Natural killer cell (primary cell): ENCODE results near the gene N4BP2L2. TPM values are rescaled to one million over a fixed set of nuclear protein-coding genes. Genes with fewer than 3 reads are reported as not detected.

Experiments used
- ATAC-seq, 3 donors: fragments of 150-1000 bp in 2 of 3; fragments of 200-7000 bp in 1 of 3; cut with Tn5 transposase; 1 replicate in 1 of 3; 2 replicates in 2 of 3; pipeline ENCODE4 v1.10.0; 2021; ENCODE audit warnings: mild to moderate bottlenecking in 2 of 3, moderate library complexity in 2 of 3
- DNase-seq, 2 donors: peaks; one replicate each; pipeline versions ENCODE4 v3.0.0 to v3.0.0-alpha.2; 2013 to 2021; ENCODE audit warnings: mixed read lengths in 1 of 2
- H3K27ac ChIP-seq: one replicate; pipeline ENCODE4 v1.5.1; 2013; ENCODE audit warnings: mild to moderate bottlenecking, low read length
- H3K27me3 ChIP-seq: one replicate; pipeline ENCODE4 v1.6.1; 2013; ENCODE audit warnings: low read length; ENCODE audit not compliant: control insufficient read depth, insufficient read depth
- H3K36me3 ChIP-seq: one replicate; pipeline ENCODE4 v1.6.1; 2013; ENCODE audit warnings: low read length; ENCODE audit not compliant: control insufficient read depth, insufficient read depth
- H3K4me1 ChIP-seq: one replicate; pipeline ENCODE4 v1.6.1; 2013; ENCODE audit warnings: low read length; ENCODE audit not compliant: control insufficient read depth, insufficient read depth
- H3K4me3 ChIP-seq: one replicate; pipeline ENCODE4 v1.5.1; 2013; ENCODE audit warnings: low read length
- H3K9me3 ChIP-seq: one replicate; pipeline ENCODE4 v1.6.1; 2013; ENCODE audit warnings: low read length; ENCODE audit not compliant: control insufficient read depth, insufficient read depth
- H3K27ac Mint-ChIP-seq, 2 donors: one replicate each; pipeline ENCODE4 v1.8.0; 2022; ENCODE audit warnings: mild to moderate bottlenecking in 2 of 2, mixed read lengths in 2 of 2, moderate library complexity in 1 of 2
- H3K27me3 Mint-ChIP-seq, 2 donors: one replicate each; pipeline ENCODE4 v1.8.0; 2022; ENCODE audit warnings: low read depth in 2 of 2, mixed read lengths in 2 of 2
- H3K36me3 Mint-ChIP-seq: one replicate; pipeline ENCODE4 v1.8.0; 2022; ENCODE audit warnings: mixed read lengths
- H3K4me1 Mint-ChIP-seq, 2 donors: one replicate each; pipeline ENCODE4 v1.8.0; 2022; ENCODE audit warnings: mixed read lengths in 2 of 2
- H3K4me3 Mint-ChIP-seq: one replicate; pipeline ENCODE4 v1.8.0; 2022; ENCODE audit warnings: mild to moderate bottlenecking, moderate library complexity, mixed read lengths
- H3K9me3 Mint-ChIP-seq, 2 donors: one replicate each; pipeline ENCODE4 v1.8.0; 2022; ENCODE audit warnings: mixed read lengths in 2 of 2
- WGBS: methylation state at CpG from one replicate; pipeline ENCODE4 v1.1.7; 2013; ENCODE audit warnings: missing lambda C conversion rate; ENCODE audit not compliant: insufficient coverage; 5-methylcytosine and 5-hydroxymethylcytosine counted together
- intact Hi-C: fragments of 100-400 bp; cut with micrococcal nuclease; formaldehyde crosslinking; loops from one replicate; pipeline ENCODE4 v1.14.2; 2022
- total RNA-seq, 4 donors: library from RNA; stranded (reverse); fragments of 120-200 nt in 1 of 4; gene quantifications; one replicate each; pipeline versions ENCODE4 v1.2.3 to v1.2.4, GENCODE V29; 2013 to 2022
- TF ChIP-seq, protein P1 (sequence below): fragments of 200-600 bp; IDR thresholded peaks from one replicate; pipeline ENCODE4 v1.8.0; 2022; ENCODE audit warnings: antibody characterized with exemption

N4BP2L2 gene
- total RNA-seq, 3 donors from 2014 or later (not counting 1 experiment from before 2014, with no cell fraction given), result 195 to 247 (median 221) TPM

DNA sequence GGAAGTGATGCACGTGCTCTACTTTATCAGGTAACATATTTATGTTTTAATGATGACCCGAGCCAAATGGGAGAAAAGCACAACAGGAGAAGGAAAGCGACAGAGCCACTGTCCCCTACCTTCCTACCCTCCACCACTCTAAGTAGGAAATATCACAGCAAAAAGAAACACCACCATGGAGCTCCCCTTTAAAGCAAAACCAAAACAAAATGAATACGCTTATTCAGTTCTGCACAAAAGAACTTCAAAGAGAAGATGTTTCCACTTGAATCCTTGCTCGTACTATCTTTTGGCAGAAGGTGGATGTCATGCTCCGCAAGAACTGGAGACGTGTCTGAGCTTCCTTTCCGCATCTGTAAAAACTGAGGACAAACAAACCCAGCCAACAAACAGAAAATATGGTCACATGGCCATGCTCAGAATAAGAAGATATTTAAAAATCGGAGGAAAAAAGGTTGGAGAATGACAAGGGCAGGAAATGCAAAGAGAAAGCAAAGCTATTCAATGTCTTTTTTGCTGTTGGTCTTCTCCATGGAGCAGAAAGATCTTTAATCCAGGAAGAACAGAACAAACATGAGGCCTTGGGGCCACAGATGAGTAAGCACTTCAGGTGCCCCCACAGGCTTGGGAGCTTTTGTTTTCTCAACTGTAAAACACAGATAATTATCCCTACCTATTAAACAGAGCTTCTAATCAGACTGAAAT lies 130.1 kb downstream of the N4BP2L2 start:
- Mint-ChIP-seq H3K4me1 (peaks cover 17 to 28% of the 10 kb centered on the region in 2 donors), H3K27me3 (no peaks in the 10 kb centered on the region), H3K27ac (no peak overlapping the region), H3K4me3 (no peak overlapping the region), H3K9me3 (no peaks in the 10 kb centered on the region), H3K36me3 (no peaks in the 10 kb centered on the region)
- H3K4me3 ChIP-seq, result no peak overlapping the region
- no peaks in the 10 kb centered on the region for H3K4me1 ChIP-seq
- H3K27me3 ChIP-seq, result no peaks in the 10 kb centered on the region
- no peaks in the 10 kb centered on the region for H3K9me3 ChIP-seq
- intact Hi-C loops, result no loop called here
- ATAC-seq (no peak), DNase-seq (no peak)
- no peak overlapping the region for H3K27ac ChIP-seq
- 94% methylated on average over 8 of the region's 9 CpGs for WGBS
- TF ChIP-seq, protein P1, sequence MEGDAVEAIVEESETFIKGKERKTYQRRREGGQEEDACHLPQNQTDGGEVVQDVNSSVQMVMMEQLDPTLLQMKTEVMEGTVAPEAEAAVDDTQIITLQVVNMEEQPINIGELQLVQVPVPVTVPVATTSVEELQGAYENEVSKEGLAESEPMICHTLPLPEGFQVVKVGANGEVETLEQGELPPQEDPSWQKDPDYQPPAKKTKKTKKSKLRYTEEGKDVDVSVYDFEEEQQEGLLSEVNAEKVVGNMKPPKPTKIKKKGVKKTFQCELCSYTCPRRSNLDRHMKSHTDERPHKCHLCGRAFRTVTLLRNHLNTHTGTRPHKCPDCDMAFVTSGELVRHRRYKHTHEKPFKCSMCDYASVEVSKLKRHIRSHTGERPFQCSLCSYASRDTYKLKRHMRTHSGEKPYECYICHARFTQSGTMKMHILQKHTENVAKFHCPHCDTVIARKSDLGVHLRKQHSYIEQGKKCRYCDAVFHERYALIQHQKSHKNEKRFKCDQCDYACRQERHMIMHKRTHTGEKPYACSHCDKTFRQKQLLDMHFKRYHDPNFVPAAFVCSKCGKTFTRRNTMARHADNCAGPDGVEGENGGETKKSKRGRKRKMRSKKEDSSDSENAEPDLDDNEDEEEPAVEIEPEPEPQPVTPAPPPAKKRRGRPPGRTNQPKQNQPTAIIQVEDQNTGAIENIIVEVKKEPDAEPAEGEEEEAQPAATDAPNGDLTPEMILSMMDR, result no peak
- peaks cover 27% of the 10 kb centered on the region for H3K36me3 ChIP-seq

DNA sequence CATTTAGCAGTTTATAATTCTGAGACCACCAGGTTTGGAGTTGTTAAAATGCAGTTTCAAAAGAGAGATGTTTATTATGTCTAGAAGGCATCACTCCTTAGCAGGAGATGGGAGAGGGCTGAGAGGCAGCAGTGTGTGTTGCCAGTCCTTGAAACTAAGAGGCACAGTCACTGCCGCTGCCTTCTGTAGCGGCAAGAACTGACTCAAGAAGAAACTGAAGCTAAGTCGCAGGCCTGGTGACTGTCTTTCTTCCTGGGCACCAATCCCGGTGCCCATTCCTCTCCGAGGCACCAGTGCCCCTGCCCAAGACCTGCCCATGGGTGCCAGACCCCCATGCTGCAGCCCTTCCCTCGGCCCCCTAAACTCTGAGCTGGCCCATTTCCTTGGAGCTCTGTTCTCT lies 130.7 kb downstream of the N4BP2L2 start:
- intact Hi-C loops, result no loop called here
- peaks cover 30% of the 10 kb centered on the region for H3K36me3 ChIP-seq
- DNase-seq (no peak), ATAC-seq (no peak)
- peaks cover 17 to 28% of the 10 kb centered on the region in 2 donors for H3K4me1 Mint-ChIP-seq
- H3K27me3 ChIP-seq, result no peaks in the 10 kb centered on the region
- H3K27me3 Mint-ChIP-seq, result no peaks in the 10 kb centered on the region
- H3K27ac ChIP-seq, result no peak overlapping the region
- WGBS, result 79% methylated on average over 6 of the region's 6 CpGs
- H3K9me3 ChIP-seq, result no peaks in the 10 kb centered on the region
- H3K27ac Mint-ChIP-seq, result no peak overlapping the region
- peaks cover 4% of the 10 kb centered on the region for H3K36me3 Mint-ChIP-seq
- H3K4me3 ChIP-seq, result no peak overlapping the region
- no peak overlapping the region for H3K4me3 Mint-ChIP-seq
- TF ChIP-seq, protein P1, result no peak
- no peaks in the 10 kb centered on the region for H3K4me1 ChIP-seq
- H3K9me3 Mint-ChIP-seq, result no peaks in the 10 kb centered on the region

DNA sequence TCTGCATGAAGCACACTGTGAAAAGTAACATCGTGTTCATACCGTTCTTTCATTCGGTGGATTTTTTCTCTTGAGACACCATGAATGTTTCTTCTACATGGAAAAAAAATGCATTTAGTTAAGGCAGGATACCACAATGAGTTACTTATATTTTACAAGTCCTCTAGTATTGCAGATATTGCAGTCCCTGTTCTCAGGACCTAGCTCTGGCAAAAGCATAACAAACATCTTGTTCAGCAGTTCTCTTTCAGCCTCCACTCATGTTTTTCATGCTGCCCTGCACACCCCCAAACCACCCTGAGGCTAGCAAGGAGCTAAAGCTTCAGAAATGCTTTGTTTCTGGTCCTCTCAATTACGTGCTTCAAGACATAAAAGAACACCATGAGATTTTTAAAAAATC lies 135.5 kb downstream of the N4BP2L2 start:
- intact Hi-C loops, result no loop called here
- DNase-seq (no peak), ATAC-seq (no peak)
- Mint-ChIP-seq H3K9me3 (no peaks in the 10 kb centered on the region), H3K4me1 (peaks cover 0 to 4% of the 10 kb centered on the region in 2 donors), H3K27ac (no peak overlapping the region), H3K4me3 (no peak overlapping the region), H3K27me3 (no peaks in the 10 kb centered on the region), H3K36me3 (peaks cover 17% of the 10 kb centered on the region)
- Histone ChIP-seq H3K36me3 (peaks cover 44% of the 10 kb centered on the region), H3K27me3 (no peaks in the 10 kb centered on the region), H3K9me3 (no peaks in the 10 kb centered on the region), H3K4me3 (no peak overlapping the region), H3K27ac (no peak overlapping the region), H3K4me1 (no peaks in the 10 kb centered on the region)
- TF ChIP-seq, protein P1, result no peak
- 98% methylated on average over 4 of the region's 4 CpGs for WGBS
